SK-N-SH (cell line): ENCODE data around the gene TSEN2. TPM values are rescaled to one million over a fixed set of nuclear protein-coding genes. Genes with fewer than 3 reads are reported as not detected.

Source experiments
- CTCF ChIA-PET: fragments of 300-600, 350-600 bp; formaldehyde crosslinking; extraction: SDS; loops from one replicate; lab custom pipeline; 2021; lab: Yijun Ruan, JAX
- POLR2A ChIA-PET: fragments of 350-600 bp; sonication (Branson Sonifier 250); formaldehyde crosslinking; extraction: SDS; loops from one replicate; lab custom pipeline; 2020; ENCODE audit warnings: antibody characterized with exemption, inconsistent platforms; lab: Yijun Ruan, JAX
- DNase-seq: peaks from one replicate; pipeline ENCODE4 v3.0.0; 2012
- H2AFZ ChIP-seq: fragments of 200-600 bp; sonication (generic); 2 replicates; pipeline ENCODE4 v1.8.1; 2016; ENCODE audit warnings: antibody characterized with exemption, mild to moderate bottlenecking, low read depth
- H3F3A ChIP-seq: fragments of 200-600 bp; sonication (generic); replicated peaks from 2 replicates; pipeline ENCODE3; 2016; ENCODE audit warnings: antibody characterized with exemption, mild to moderate bottlenecking; ENCODE audit not compliant: insufficient read depth
- H3K27ac ChIP-seq, 2 experiments: fragments of 200-500 bp in 1 of 2; fragments of 200-600 bp in 1 of 2; sonication (Bioruptor generic) in 1 of 2; sonication (generic), shearing (Covaris generic) in 1 of 2; 2 replicates each; pipeline versions ENCODE4 v1.5.1 to v1.6.1; 2014 to 2016; ENCODE audit warnings: low read depth in 2 of 2, inconsistent platforms in 1 of 2, low read length in 1 of 2, mild to moderate bottlenecking in 1 of 2, mixed read lengths in 1 of 2
- H3K27me3 ChIP-seq: fragments of 200-600 bp; sonication (generic), shearing (Covaris generic); 2 replicates; pipeline ENCODE4 v1.6.1; 2016; ENCODE audit warnings: mixed run types; ENCODE audit not compliant: insufficient read depth
- H3K36me3 ChIP-seq, 2 experiments: fragments of 200-500 bp in 1 of 2; fragments of 200-600 bp in 1 of 2; sonication (Bioruptor generic) in 1 of 2; sonication (generic) in 1 of 2; replicated peaks in 1 of 2; 2 replicates each; pipeline versions ENCODE3 to v1.5.1; 2014 to 2016; ENCODE audit warnings: low read length in 1 of 2, mild to moderate bottlenecking in 1 of 2; ENCODE audit not compliant: insufficient read depth in 2 of 2, control insufficient read depth in 1 of 2
- H3K4me1 ChIP-seq, 2 experiments: fragments of 200-500 bp in 1 of 2; fragments of 200-600 bp in 1 of 2; sonication (Bioruptor generic) in 1 of 2; sonication (generic), shearing (Covaris generic) in 1 of 2; 2 replicates each; pipeline versions ENCODE4 v1.5.1 to v1.6.1; 2014 to 2016; ENCODE audit warnings: low read depth in 1 of 2, low read length in 1 of 2, mixed run types in 1 of 2; ENCODE audit not compliant: insufficient read depth in 2 of 2, control insufficient read depth in 1 of 2
- H3K4me2 ChIP-seq: fragments of 200-600 bp; sonication (generic), shearing (Covaris generic); 2 replicates; pipeline ENCODE4 v1.6.1; 2017; ENCODE audit warnings: mixed run types
- H3K4me3 ChIP-seq, 2 experiments: fragments of 200-500 bp in 1 of 2; fragments of 200-600 bp in 1 of 2; sonication (Bioruptor generic) in 1 of 2; sonication (generic), shearing (Covaris generic) in 1 of 2; 2 replicates each; pipeline versions ENCODE4 v1.5.1 to v1.8.1; 2014 to 2016; ENCODE audit warnings: low read depth in 2 of 2, inconsistent platforms in 1 of 2, low read length in 1 of 2, mild to moderate bottlenecking in 1 of 2, mixed read lengths in 1 of 2, moderate library complexity in 1 of 2
- H3K79me2 ChIP-seq: fragments of 200-600 bp; sonication (generic); 2 replicates; pipeline ENCODE4 v1.8.1; 2017; ENCODE audit warnings: mild to moderate bottlenecking; ENCODE audit not compliant: insufficient read depth
- H3K9ac ChIP-seq: fragments of 200-600 bp; sonication (generic); 2 replicates; pipeline ENCODE4 v1.6.1; 2017; ENCODE audit warnings: mixed run types
- H3K9me2 ChIP-seq: fragments of 200-600 bp; sonication (generic); 2 replicates; pipeline ENCODE4 v1.6.1; 2017; ENCODE audit warnings: mixed run types
- H3K9me3 ChIP-seq: fragments of 200-600 bp; sonication (generic); 2 replicates; pipeline ENCODE4 v1.6.1; 2017; ENCODE audit warnings: mixed run types, mild to moderate bottlenecking, moderate library complexity
- H4K20me1 ChIP-seq: fragments of 200-600 bp; sonication (generic); 2 replicates; pipeline ENCODE4 v1.6.1; 2017; ENCODE audit warnings: mild to moderate bottlenecking, mixed run types; ENCODE audit not compliant: insufficient read depth
- ELF1 ChIP-seq: IDR thresholded peaks from 2 replicates; pipeline ENCODE4 v1.4.0; 2012
- EZH2phosphoT487 ChIP-seq: fragments of 200-600 bp; sonication (generic); IDR thresholded peaks from 2 replicates; pipeline ENCODE4 v1.6.1; 2017; ENCODE audit warnings: low read depth, mixed run types, mild to moderate bottlenecking, antibody characterized with exemption, moderate library complexity, borderline replicate concordance
- FOSL2 ChIP-seq: IDR thresholded peaks from 2 replicates; pipeline ENCODE4 v1.4.0; 2012; ENCODE audit warnings: low read depth, mild to moderate bottlenecking, moderate library complexity, borderline replicate concordance
- FOXM1 ChIP-seq: IDR thresholded peaks from 2 replicates; pipeline ENCODE4 v1.4.0; 2012; ENCODE audit warnings: low read depth, mild to moderate bottlenecking
- GABPA ChIP-seq: IDR thresholded peaks from 2 replicates; pipeline ENCODE4 v1.4.0; 2012; ENCODE audit warnings: low read depth, mild to moderate bottlenecking
- JUND ChIP-seq: IDR thresholded peaks from 2 replicates; pipeline ENCODE4 v1.4.0; 2012
- MXI1 ChIP-seq: IDR thresholded peaks from 2 replicates; pipeline ENCODE4 v1.6.1; 2012; ENCODE audit warnings: mild to moderate bottlenecking, low read depth, low read length, improper control_type of control experiment
- NRF1 ChIP-seq: IDR thresholded peaks from 2 replicates; pipeline ENCODE4 v1.6.1; 2012; ENCODE audit warnings: low read depth, mild to moderate bottlenecking, low read length
- RAD21 ChIP-seq: IDR thresholded peaks from 2 replicates; pipeline ENCODE4 v1.6.1; 2012; ENCODE audit warnings: mild to moderate bottlenecking, low read length
- RFX5 ChIP-seq: IDR thresholded peaks from 2 replicates; pipeline ENCODE4 v1.6.1; 2012; ENCODE audit warnings: mild to moderate bottlenecking, improper control_type of control experiment, low read length
- RXRA ChIP-seq: IDR thresholded peaks from 2 replicates; pipeline ENCODE4 v1.4.0; 2012; ENCODE audit warnings: low read depth, mild to moderate bottlenecking, borderline replicate concordance
- SIN3A ChIP-seq: IDR thresholded peaks from 2 replicates; pipeline ENCODE4 v1.6.1; 2012; ENCODE audit warnings: low read depth, mild to moderate bottlenecking, low read length, moderate library complexity, borderline replicate concordance
- TAF1 ChIP-seq: IDR thresholded peaks from 2 replicates; pipeline ENCODE4 v1.6.1; 2012; ENCODE audit warnings: low read depth, mild to moderate bottlenecking, low read length, moderate library complexity, borderline replicate concordance
- TEAD4 ChIP-seq: IDR thresholded peaks from 2 replicates; pipeline ENCODE4 v1.4.0; 2012; ENCODE audit warnings: mild to moderate bottlenecking, borderline replicate concordance; ENCODE audit not compliant: insufficient read depth
- WGBS: methylation state at CpG from one replicate; pipeline ENCODE4 v1.1.6; 2017; ENCODE audit warnings: low lambda C conversion rate; 5-methylcytosine and 5-hydroxymethylcytosine counted together
- polyA plus RNA-seq, 3 experiments: library from polyadenylated mRNA; depleted of rRNA; stranded (reverse); fragments of >200 nt; gene quantifications; 2 replicates each; pipeline ENCODE4 v1.2.3, GENCODE V29; 2012
- TF ChIP-seq, protein P1 (sequence below): IDR thresholded peaks from 2 replicates; pipeline ENCODE4; 2012
- TF ChIP-seq, protein P2 (sequence below): IDR thresholded peaks from 2 replicates; pipeline ENCODE4 v1.4.0; 2012; ENCODE audit warnings: low read depth, borderline replicate concordance
- TF ChIP-seq, protein P3 (sequence below): fragments of 150-350 bp; IDR thresholded peaks from 2 replicates; pipeline ENCODE4 v1.6.1; 2017; ENCODE audit warnings: antibody characterized with exemption, low read length, low read depth, borderline replicate concordance
- TF ChIP-seq, protein P4 (sequence below): IDR thresholded peaks from 2 replicates; pipeline ENCODE4 v1.4.0; 2012; ENCODE audit warnings: low read depth
- TF ChIP-seq, protein P5 (sequence below): IDR thresholded peaks from 2 replicates; pipeline ENCODE4 v1.6.1; 2012; ENCODE audit warnings: mild to moderate bottlenecking, low read depth, low read length, moderate library complexity
- TF ChIP-seq, protein P6 (sequence below): fragments of 150-350 bp; IDR thresholded peaks from 2 replicates; pipeline ENCODE4 v1.6.1; 2016; ENCODE audit warnings: mild to moderate bottlenecking, low read depth, low read length

TSEN2 gene
- polyA plus RNA-seq, 1 of the 3 experiments (the other 2 are of a cell fraction): 13.0 TPM

DNA sequence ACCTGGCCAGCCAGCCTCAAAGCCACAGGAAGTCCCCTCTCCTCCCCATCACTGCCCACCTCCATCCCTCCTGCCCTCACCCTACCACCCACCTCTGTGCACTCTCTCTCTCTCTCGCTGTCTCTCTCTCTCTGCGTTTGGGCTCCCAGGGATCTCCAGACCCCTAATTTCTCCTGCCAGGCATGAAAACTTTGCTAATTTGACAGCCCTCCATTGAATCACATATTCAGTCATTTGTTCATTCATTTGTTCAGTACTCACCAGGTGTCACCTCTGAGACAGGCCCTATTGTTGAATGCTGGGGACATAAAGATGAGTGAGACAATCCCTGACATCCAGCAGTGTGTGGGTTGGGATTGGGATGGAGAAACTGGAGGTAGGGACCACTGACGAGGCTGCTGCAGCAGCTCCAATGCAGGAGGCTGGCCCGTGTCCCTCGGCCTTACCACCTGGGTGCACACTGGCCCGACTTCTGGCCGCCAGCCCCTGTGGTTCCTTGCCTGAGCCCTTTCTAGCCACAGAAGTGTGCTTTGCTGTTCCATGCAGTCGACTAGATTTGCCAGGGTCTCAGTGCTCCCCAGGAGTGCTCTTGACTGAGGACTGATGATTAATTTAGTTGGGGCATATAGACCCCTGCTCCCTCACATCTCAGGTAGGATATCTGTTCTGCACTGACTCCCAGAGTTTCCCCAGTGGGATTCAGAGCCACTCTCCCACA, 38.6 kb upstream of the TSEN2 start:
- POLR2A ChIA-PET: no interaction called here
- TF ChIP-seq JUND (no peak), ELF1 (no peak), MXI1 (no peak), NRF1 (no peak), RAD21 (no peak), TEAD4 (no peak)
- WGBS: 93% methylated on average over 3 of the region's 8 CpGs

DNA sequence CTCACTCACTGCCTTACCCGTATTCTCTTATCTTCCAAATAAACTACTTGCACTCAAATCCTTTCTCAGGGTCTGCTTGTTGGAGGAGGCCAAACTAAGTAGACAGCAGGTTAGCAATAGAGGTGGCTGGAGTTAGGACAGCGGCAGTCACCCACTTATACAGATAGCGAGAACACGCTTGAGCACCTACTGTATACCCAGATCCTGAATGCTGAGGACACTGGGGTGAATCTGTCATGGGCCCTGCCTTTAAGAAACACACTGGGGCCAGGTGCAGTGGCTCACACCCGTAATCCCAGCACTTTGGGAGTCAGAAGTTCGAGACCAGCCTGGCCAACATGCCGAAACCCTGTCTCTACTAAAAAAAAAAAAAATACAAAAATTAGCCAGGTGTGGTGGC, 38.0 kb upstream of the TSEN2 start:
- Histone ChIP-seq H3K9ac (no peak overlapping the region), H3K4me3 (no peak overlapping the region), H2AFZ (no peak overlapping the region), H3F3A (no peaks in the 10 kb centered on the region), H3K9me3 (no peaks in the 10 kb centered on the region), H3K4me1 (peaks cover 3 to 19% of the 10 kb centered on the region in 2 experiments; a peak in 1 of 4 replicates), H3K27ac (no peak overlapping the region), H3K4me2 (no peak overlapping the region), H3K27me3 (no peaks in the 10 kb centered on the region), H4K20me1 (no peaks in the 10 kb centered on the region), H3K79me2 (no peaks in the 10 kb centered on the region), H3K36me3 (no peaks in the 10 kb centered on the region), H3K9me2 (no peaks in the 10 kb centered on the region)
- WGBS: 84% methylated on average over 7 of the region's 7 CpGs
- ChIA-PET POLR2A (no interaction called here), CTCF (no interaction called here)
- no peak for DNase-seq
- TF ChIP-seq TEAD4: no peak
- TF ChIP-seq GABPA: no peak
- TF ChIP-seq, protein P1, sequence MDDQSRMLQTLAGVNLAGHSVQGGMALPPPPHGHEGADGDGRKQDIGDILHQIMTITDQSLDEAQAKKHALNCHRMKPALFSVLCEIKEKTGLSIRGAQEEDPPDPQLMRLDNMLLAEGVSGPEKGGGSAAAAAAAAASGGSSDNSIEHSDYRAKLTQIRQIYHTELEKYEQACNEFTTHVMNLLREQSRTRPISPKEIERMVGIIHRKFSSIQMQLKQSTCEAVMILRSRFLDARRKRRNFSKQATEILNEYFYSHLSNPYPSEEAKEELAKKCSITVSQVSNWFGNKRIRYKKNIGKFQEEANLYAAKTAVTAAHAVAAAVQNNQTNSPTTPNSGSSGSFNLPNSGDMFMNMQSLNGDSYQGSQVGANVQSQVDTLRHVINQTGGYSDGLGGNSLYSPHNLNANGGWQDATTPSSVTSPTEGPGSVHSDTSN: no peak
- TF ChIP-seq, protein P2, sequence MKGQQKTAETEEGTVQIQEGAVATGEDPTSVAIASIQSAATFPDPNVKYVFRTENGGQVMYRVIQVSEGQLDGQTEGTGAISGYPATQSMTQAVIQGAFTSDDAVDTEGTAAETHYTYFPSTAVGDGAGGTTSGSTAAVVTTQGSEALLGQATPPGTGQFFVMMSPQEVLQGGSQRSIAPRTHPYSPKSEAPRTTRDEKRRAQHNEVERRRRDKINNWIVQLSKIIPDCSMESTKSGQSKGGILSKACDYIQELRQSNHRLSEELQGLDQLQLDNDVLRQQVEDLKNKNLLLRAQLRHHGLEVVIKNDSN: no peak
- TF ChIP-seq RFX5: no peak
- TF ChIP-seq, protein P3, sequence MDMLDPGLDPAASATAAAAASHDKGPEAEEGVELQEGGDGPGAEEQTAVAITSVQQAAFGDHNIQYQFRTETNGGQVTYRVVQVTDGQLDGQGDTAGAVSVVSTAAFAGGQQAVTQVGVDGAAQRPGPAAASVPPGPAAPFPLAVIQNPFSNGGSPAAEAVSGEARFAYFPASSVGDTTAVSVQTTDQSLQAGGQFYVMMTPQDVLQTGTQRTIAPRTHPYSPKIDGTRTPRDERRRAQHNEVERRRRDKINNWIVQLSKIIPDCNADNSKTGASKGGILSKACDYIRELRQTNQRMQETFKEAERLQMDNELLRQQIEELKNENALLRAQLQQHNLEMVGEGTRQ: no peak
- TF ChIP-seq, protein P4, sequence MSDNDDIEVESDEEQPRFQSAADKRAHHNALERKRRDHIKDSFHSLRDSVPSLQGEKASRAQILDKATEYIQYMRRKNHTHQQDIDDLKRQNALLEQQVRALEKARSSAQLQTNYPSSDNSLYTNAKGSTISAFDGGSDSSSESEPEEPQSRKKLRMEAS: no peak
- TF ChIP-seq FOSL2: no peak
- TF ChIP-seq, protein P5, sequence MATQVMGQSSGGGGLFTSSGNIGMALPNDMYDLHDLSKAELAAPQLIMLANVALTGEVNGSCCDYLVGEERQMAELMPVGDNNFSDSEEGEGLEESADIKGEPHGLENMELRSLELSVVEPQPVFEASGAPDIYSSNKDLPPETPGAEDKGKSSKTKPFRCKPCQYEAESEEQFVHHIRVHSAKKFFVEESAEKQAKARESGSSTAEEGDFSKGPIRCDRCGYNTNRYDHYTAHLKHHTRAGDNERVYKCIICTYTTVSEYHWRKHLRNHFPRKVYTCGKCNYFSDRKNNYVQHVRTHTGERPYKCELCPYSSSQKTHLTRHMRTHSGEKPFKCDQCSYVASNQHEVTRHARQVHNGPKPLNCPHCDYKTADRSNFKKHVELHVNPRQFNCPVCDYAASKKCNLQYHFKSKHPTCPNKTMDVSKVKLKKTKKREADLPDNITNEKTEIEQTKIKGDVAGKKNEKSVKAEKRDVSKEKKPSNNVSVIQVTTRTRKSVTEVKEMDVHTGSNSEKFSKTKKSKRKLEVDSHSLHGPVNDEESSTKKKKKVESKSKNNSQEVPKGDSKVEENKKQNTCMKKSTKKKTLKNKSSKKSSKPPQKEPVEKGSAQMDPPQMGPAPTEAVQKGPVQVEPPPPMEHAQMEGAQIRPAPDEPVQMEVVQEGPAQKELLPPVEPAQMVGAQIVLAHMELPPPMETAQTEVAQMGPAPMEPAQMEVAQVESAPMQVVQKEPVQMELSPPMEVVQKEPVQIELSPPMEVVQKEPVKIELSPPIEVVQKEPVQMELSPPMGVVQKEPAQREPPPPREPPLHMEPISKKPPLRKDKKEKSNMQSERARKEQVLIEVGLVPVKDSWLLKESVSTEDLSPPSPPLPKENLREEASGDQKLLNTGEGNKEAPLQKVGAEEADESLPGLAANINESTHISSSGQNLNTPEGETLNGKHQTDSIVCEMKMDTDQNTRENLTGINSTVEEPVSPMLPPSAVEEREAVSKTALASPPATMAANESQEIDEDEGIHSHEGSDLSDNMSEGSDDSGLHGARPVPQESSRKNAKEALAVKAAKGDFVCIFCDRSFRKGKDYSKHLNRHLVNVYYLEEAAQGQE: no peak
- no peak for TF ChIP-seq TAF1
- TF ChIP-seq EZH2phosphoT487: no peak
- no peak for TF ChIP-seq SIN3A
- no peak for TF ChIP-seq FOXM1
- TF ChIP-seq, protein P6, sequence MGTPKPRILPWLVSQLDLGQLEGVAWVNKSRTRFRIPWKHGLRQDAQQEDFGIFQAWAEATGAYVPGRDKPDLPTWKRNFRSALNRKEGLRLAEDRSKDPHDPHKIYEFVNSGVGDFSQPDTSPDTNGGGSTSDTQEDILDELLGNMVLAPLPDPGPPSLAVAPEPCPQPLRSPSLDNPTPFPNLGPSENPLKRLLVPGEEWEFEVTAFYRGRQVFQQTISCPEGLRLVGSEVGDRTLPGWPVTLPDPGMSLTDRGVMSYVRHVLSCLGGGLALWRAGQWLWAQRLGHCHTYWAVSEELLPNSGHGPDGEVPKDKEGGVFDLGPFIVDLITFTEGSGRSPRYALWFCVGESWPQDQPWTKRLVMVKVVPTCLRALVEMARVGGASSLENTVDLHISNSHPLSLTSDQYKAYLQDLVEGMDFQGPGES: no peak
- no peak for TF ChIP-seq RXRA

More for the DNA sequence above, 38.6 kb upstream of the TSEN2 start:
- Histone ChIP-seq H3K4me1 (peaks cover 9 to 25% of the 10 kb centered on the region in 2 experiments; a peak in 3 of 4 replicates), H3K4me3 (no peak overlapping the region), H3F3A (no peaks in the 10 kb centered on the region), H4K20me1 (no peaks in the 10 kb centered on the region), H3K4me2 (no peak overlapping the region), H3K27ac (no peak overlapping the region), H3K79me2 (no peaks in the 10 kb centered on the region), H3K27me3 (no peaks in the 10 kb centered on the region), H3K9ac (no peak overlapping the region), H3K36me3 (no peaks in the 10 kb centered on the region), H2AFZ (no peak overlapping the region), H3K9me2 (no peaks in the 10 kb centered on the region), H3K9me3 (no peaks in the 10 kb centered on the region)
- CTCF ChIA-PET: interaction anchor here (0.9 to 1.0 kb wide), 2 partner anchors 13 to 14 kb away, joined by 3 read pairs; no protein-coding TSS in a partner anchor
- DNase-seq: no peak
